Endothelial cell of umbilical vein (primary cell): ENCODE data around the gene ZNF804A.

Experiments used
- CTCF ChIP-seq, 2 donors: IDR thresholded peaks; 1 replicate in 1 of 2; 2 replicates in 1 of 2; pipeline ENCODE4 v1.5.1; 2011; ENCODE audit warnings: low read length in 2 of 2, mild to moderate bottlenecking in 2 of 2, moderate library complexity in 2 of 2, control low read depth in 1 of 2, inconsistent platforms in 1 of 2, low read depth in 1 of 2; ENCODE audit not compliant: insufficient read depth in 1 of 2; ENCODE audit errors: extremely low read depth in 1 of 2
- EZH2 ChIP-seq: IDR thresholded peaks from 2 replicates; pipeline ENCODE4 v1.6.1; 2012; ENCODE audit warnings: borderline replicate concordance, low read depth, mild to moderate bottlenecking, moderate library complexity, low read length, inconsistent platforms; ENCODE audit not compliant: severe bottlenecking
- GATA2 ChIP-seq: IDR thresholded peaks from 2 replicates; pipeline ENCODE4 v1.7.0; 2011; ENCODE audit warnings: low read depth, mild to moderate bottlenecking, moderate library complexity, mixed read lengths, low read length; ENCODE audit not compliant: insufficient read length, insufficient read depth
- POLR2AphosphoS5 ChIP-seq: IDR thresholded peaks from 2 replicates; pipeline ENCODE4 v1.6.1; 2012; ENCODE audit warnings: low read depth, mild to moderate bottlenecking, control low read depth, low read length, moderate library complexity; ENCODE audit not compliant: insufficient read depth

- TF ChIP-seq CTCF (IDR thresholded peaks at IDR 0.05; ENCODE audit: extremely low read depth in 1 of 2, insufficient read depth in 1 of 2, low read depth in 1 of 2, low read length in 2 of 2) (no peak), POLR2AphosphoS5 (no peak), GATA2 (peak; percentile 35), EZH2 (no peak)
Observed at GRCh38 chr2:184677171-184677570, 78.8 kb downstream of the ZNF804A start.
